Bronchial epithelial cell (primary cell): ENCODE results near the gene DPP6. TPM values are rescaled to one million over a fixed set of nuclear protein-coding genes. Genes with fewer than 3 reads are reported as not detected.

Experiments
- DNase-seq: peaks from one replicate; pipeline ENCODE4 v3.0.0-alpha.2; 2010; ENCODE audit warnings: low read depth
- FAIRE-seq: peaks from 2 replicates; lab custom pipeline; 2011; peaks lifted over from hg19 to GRCh38; lab: Jason Lieb, UNC
- H3K27me3 ChIP-seq: 2 replicates; pipeline ENCODE4 v1.5.1; 2011; ENCODE audit warnings: low read length; ENCODE audit not compliant: control insufficient read depth, insufficient read depth
- H3K36me3 ChIP-seq: 2 replicates; pipeline ENCODE4 v1.5.1; 2011; ENCODE audit warnings: low read length; ENCODE audit not compliant: control insufficient read depth, insufficient read depth
- H3K4me3 ChIP-seq: 2 replicates; pipeline ENCODE4 v1.5.1; 2011; ENCODE audit warnings: mild to moderate bottlenecking, low read depth, low read length, control low read depth
- total RNA-seq: library from RNA; depleted of rRNA; stranded (reverse); fragments of >200 nt; gene quantifications from 2 replicates; pipeline ENCODE4 v1.2.1, GENCODE V29; 2014
- TF ChIP-seq, protein P1 (sequence below): IDR thresholded peaks from 2 replicates; pipeline ENCODE4 v1.5.1; 2011; ENCODE audit warnings: mild to moderate bottlenecking, moderate library complexity, low read length, control low read depth, inconsistent platforms; ENCODE audit not compliant: insufficient read depth, severe bottlenecking

DPP6 gene
- total RNA-seq, 1 donor from 2014 or later: not detected

DNA sequence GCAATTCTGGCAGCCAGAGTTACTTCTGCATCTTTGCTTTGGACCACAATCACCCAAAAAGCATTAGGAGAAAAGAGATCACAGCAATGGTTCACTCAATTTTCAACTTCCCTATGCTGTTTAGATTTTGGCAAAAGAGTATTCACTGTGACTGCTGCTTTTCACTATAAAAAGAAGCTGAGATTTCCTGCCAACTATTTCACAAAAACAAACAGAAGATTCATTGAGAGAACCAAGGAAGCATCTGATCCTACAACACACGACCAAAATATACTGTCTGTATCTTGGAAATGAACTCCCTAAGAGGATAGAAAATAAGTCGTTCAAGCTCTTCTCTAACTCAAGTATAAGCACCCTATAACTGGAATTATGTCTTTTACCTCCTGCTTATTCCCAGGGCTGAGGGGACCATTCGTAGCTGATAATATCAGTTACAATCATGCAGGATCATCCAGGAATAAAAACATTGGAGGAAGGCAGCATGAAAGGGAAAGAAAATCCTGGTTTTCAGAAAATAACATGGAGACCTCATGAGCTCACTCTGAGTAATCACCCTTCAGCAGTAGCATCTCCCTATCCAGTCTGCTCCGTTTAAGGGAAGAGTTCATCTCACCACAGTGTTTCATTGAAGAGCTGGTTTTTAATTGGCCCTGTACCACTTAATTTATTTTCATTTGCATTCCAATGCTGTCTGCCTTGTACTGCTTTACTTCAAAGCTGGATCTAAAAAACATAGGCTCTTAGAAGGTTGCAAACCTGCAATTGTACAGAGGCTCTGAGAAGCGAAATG, 694.6 kb downstream of the DPP6 start:
- FAIRE-seq: no peak
- Histone ChIP-seq H3K27me3 (no peaks in the 10 kb centered on the region), H3K4me3 (no peak overlapping the region), H3K36me3 (no peaks in the 10 kb centered on the region)
- TF ChIP-seq, protein P1, sequence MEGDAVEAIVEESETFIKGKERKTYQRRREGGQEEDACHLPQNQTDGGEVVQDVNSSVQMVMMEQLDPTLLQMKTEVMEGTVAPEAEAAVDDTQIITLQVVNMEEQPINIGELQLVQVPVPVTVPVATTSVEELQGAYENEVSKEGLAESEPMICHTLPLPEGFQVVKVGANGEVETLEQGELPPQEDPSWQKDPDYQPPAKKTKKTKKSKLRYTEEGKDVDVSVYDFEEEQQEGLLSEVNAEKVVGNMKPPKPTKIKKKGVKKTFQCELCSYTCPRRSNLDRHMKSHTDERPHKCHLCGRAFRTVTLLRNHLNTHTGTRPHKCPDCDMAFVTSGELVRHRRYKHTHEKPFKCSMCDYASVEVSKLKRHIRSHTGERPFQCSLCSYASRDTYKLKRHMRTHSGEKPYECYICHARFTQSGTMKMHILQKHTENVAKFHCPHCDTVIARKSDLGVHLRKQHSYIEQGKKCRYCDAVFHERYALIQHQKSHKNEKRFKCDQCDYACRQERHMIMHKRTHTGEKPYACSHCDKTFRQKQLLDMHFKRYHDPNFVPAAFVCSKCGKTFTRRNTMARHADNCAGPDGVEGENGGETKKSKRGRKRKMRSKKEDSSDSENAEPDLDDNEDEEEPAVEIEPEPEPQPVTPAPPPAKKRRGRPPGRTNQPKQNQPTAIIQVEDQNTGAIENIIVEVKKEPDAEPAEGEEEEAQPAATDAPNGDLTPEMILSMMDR: no peak
- DNase-seq: no peak

DNA sequence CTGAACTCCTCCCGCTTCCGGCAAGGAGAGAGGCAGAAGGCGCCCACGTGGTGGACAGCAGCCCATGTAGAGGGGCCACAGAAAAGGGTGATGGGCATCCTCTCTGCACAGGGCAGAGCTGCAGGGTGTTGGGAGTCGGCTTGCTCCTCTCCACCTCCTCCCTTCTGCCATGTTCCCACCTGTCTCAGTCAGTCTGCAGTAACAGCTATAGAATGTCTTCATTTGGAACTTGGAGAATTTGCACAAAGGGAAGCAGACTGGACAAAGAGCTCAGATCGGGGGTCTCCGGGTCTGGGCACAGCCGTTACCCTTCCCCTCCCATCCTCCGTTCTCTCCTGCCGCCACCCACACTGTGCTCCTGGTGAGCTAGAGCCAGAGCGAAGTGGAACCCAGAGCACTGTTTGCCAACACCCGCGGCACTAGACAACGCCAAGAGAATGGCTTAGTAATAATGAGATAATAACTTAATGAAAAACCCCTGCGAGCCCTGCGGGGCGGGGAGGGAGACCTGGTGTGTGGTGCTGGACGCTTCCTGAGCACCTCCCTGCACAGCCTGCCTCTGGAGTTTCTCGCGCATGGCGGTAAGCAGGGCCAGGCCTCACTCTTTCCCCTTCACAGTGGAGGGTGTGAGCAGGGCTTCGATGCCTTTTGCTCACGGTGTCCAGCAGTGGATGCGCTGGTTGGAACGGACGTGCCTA, 696.0 kb downstream of the DPP6 start:
- FAIRE-seq (no peak), DNase-seq (no peak)
- H3K36me3 ChIP-seq: no peaks in the 10 kb centered on the region
- no peaks in the 10 kb centered on the region for H3K27me3 ChIP-seq
- TF ChIP-seq, protein P1: no peak
- no peak overlapping the region for H3K4me3 ChIP-seq

DNA sequence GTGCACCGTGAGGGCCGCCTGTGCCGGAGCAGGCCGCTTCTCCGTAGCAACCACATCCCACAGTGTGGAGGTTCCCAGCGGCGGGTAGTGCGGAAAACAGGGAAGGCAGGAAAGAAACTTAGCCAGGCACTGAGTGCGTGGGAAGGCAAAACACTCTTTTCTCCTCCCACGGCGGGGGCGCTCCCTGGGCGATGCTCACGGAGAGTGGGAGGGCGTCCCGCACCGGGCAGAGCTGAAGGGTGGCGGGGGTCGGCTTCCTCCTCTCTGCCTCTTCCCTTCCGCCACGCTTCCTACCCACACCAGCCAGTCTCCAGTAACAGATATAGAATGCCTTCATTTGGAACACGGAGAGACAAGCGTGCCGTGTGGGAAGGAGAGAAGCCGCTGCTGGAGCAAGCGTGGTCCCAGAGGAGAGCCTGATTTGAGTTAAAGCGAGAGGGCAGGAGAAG, 698.2 kb downstream of the DPP6 start:
- TF ChIP-seq, protein P1: no peak
- H3K4me3 ChIP-seq: no peak overlapping the region
- FAIRE-seq (no peak), DNase-seq (no peak)
- H3K27me3 ChIP-seq: no peaks in the 10 kb centered on the region
- H3K36me3 ChIP-seq: no peaks in the 10 kb centered on the region

DNA sequence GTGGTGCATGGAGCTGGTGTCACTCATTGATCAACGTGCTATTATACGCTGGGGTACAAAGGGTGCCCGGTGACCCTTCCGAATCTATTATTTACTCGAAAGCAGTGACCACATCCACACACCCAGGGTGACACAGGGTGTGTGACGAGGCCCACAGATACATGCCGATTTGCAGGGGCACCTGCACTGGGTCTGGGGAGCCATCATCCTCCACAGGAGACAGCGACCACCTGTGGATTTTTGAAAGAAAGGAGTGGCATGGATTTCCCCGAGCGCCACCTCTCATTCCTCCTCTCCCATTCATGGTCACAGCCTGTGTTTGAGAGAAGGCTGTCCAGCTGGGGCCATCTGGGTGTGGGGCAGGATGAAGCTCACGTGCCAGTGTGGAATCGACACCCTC, 701.0 kb downstream of the DPP6 start:
- Histone ChIP-seq H3K36me3 (no peaks in the 10 kb centered on the region), H3K4me3 (no peak overlapping the region), H3K27me3 (no peaks in the 10 kb centered on the region)
- no peak for DNase-seq
- TF ChIP-seq, protein P1: no peak
- FAIRE-seq: no peak

DNA sequence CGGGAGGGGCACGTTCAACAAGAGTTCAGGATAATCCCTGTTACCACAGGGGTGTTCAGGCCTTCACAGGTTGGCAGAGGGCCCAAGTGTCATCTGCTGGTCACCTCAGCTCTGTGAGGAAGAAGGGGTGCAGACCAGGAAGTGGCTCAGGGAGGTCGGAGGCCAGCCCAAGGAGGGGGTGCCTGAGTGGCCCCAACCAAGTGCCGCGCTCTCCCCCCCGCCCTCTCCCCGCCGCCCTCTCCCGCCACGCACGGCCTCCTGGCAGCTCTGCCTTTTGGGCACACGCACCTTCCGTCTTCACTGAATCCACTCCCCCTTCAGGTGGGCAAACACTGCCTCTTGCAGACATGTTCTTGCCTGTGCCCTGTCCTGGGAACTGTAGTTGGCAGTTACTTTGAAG, 705.6 kb downstream of the DPP6 start:
- H3K27me3 ChIP-seq: no peaks in the 10 kb centered on the region
- no peak for FAIRE-seq
- TF ChIP-seq, protein P1: no peak
- H3K36me3 ChIP-seq: no peaks in the 10 kb centered on the region
- no peak overlapping the region for H3K4me3 ChIP-seq
- no peak for DNase-seq
